NCI-H1105 (cell line): ENCODE data around the gene NPC1L1.
"Not testable (repeated sequence)": the region's sequence is repeated elsewhere in the genome, so short reads cannot be mapped to it uniquely, and the experiment has no call there.

Source experiments
- DNase-seq: peaks from one replicate; lab custom pipeline; 2025; lab: John Stamatoyannopoulos, UW

The NPC1L1 gene

DNA sequence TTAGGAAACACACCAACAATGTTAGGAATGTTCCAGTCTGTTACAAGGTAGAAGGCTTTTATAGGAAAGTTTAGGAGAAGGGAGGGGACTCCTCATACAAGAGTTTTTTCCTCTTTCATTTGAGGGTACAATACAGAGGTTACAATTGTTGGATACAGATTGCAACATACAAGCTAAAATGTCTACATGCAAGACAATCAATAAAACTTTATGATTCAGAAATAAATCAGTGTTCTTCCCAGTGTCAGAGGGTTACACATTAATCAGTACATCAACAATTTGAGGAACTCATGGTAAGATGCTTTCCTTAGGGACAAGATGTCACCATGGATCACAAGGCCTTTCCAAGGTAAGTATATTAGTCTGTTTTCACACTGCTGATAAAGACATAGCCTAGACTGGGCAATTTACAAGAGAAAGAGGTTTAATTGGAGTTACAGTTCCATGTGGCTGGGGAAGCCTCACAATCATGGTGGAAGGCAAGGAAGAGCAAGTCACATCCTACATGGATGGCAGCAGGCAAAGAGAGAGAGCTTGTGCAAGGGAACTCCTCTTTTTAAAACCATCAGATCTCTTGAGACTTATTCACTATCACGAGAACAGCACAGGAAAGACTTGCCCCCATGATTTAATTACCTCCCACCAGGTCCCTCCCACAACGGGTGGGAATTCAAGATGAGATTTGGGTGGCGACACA lies 34.4 kb downstream of the NPC1L1 start:
- DNase-seq: not testable (repeated sequence)

DNA sequence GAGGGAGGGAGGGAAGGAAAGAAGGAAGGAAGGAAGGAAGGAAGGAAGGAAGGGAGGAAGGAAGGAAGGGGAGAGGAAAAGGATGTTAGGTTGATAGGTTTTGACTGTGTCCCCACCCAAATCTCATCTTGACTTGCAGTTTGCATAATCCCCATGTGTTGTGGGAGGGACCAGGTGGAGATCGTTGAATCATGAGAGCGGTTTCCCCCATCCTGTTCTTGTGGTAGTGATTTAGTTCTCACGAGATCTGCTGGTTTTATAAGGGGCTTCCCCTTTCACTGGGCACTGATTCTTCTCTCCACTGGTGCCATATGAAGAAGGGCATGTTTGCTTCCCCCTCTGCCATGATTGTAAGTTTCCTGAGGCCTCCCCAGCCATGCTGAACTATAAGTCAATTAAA lies 35.5 kb downstream of the NPC1L1 start:
- no peak for DNase-seq

DNA sequence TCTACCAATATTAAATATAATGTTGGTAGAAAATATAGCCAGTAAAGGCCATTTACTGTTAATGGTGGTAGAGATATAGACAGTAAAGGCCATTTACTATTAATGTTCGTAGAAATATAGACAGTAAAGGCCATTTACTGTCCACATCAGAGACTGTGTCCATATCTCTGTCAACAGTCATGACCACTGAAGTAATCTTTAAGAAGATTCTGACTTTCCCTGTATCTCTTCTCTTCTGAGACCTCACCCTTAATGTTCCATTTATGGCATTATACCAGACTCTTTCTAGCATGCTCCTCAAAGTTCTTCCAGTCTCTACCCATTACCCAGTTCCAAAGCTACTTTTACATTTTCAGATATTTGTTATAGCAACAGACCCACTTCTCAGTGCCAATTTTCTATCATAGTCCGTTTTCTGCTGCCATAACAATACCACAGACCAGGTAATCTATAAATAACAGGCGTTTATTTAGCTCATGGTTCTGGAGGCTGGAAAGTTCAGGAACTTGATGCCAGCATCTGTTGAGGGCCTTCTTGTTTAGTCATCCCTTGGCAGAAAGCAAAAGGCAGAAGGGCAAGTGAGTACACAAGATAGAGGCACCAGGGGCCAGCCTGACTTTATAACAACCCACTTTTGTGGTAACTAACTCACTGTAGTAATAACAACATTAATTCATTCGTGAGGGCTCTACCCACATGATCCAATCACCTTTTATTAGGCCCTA lies 42.7 kb downstream of the NPC1L1 start:
- DNase-seq: no peak

DNA sequence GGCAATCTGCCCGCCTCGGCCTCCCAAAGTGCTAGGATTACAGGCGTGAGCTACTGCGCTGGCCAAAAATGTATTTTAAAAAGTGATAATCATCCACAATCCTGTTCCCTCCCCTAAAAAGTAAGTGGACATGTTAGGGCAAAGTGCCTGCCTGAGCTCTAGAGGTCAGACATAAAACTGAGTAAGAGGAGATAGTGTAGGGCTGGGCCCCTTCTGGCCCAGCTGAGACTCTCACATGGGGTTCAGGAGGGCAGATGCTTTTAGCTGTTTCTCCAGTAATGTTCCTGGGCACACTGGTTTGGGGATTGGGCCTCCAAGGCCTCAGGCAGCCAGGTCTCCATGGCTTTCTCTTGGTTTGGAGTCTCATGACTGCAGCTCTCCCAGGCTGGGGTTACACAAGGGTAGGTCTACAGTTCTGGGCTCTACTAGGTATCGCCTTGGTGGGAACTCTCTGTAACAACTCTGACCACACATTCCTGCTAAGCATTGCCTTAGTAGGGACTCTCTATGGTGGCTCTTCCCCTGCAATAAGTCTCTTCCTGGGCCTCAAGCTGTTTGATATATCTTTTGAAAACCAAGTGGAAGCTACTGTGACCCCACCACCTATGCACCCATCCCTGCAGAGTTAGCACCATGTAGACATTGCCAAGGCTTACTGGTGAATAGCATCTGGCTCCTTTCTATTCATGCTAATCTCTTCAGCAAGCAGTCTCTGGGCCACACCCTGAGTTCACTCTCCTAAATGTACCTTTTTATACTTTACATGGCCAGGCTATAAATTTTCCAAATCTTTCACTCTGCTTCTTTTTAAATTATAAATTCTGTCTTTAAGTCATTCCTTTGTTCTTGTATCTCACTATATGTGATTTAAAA lies 43.7 kb downstream of the NPC1L1 start:
- DNase-seq: no peak

DNA sequence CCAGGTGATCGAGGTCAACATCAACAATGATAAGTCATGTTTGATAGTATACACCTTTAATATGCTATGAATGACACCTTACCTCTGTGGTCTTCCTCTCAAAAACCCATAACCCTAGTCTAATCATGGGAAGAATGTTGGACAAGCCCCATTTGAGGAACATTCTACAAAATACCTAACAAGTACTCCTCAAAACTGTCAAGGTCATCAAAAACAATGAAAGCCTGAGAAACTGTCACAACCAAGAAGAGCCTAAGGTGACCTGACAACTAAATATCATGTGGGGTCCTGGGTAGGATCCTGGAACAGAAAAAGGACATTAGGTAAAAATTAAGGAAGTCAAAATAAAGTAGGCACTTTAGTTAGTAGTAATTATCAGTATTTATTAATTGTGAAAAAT lies 44.7 kb downstream of the NPC1L1 start:
- no peak for DNase-seq

DNA sequence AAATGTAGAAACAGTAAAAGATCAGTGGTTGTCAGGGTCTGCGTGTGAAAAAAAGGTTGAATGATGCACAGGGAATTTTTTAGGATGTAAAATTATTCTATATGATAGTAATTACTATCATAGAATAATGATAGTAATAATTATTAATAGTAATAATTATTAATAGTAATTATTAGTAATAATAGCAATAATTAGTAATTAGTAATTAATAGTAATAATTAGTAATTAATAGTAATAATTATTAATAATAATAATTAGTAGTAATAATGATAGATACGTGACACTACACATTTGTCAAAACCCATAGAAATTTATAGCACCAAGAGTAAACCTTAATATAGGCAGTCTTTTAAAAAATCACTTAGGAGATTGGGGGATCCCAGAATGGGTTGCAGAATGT lies 46.2 kb downstream of the NPC1L1 start:
- no peak for DNase-seq

DNA sequence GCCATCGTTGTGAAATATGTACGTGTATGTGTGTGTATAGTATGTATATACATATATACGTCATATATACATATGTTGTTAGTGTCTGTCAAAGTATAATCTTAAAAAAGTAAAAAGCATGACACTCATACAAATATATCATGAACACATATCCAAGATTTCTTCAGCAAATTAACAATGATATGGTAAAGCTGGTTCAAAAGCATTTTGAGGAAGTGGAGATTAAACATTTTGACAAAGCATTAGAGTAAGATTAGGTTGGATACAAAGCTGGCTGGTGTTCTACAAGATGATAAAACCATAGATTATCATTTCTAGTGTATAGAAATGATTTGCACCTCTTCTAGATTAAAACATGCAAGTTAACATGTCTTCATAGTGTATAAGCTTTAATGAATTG lies 49.9 kb downstream of the NPC1L1 start:
- DNase-seq: no peak

DNA sequence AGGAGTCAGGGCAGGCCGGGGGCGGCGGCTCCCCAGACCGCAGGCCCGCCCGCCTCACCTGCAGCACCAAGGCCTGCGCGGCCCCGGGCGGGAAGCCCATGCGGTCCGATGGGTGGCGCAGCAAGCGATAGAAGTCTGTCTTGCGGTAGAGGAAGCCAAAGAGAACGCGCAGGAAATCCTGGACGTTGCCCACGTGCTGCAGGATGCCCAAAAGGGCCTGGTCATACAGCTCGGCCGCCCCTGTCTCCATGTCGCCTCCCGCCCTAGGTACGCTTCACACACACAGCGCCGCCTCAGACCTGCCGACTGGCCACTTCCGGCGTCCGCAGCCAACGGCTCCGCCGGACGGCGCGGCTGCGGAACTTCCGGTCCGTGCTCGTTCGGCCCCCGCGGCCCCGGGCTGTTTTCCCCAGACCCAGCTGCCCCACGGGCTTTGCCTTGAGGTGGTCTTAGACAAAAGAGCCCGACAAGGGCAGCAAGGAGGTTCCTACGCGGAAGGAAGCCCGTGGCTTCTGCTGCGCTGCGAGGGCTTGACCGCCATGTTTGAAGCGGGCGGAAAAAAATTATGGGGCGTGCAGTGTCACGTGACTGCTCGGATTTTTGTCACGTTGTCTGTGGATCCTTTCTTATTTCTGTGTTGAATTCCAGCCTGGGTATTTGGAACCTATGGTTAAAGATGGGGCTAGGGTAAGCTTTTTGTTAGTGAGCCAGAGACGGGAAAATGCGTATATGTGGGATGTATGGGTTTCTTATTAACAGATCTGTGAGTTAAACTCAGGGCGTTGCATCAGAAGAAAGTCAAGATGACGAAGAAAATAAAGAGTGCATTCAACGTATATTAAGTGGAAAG lies 50.6 kb downstream of the NPC1L1 start, which contains the start of gene NUDCD3:
TSS of gene NUDCD3 (minus strand) at position 308 of the 850 bp plus-strand sequence. CDS start at position 250, 58 bp downstream.
- DNase-seq: peak; percentile 83

DNA sequence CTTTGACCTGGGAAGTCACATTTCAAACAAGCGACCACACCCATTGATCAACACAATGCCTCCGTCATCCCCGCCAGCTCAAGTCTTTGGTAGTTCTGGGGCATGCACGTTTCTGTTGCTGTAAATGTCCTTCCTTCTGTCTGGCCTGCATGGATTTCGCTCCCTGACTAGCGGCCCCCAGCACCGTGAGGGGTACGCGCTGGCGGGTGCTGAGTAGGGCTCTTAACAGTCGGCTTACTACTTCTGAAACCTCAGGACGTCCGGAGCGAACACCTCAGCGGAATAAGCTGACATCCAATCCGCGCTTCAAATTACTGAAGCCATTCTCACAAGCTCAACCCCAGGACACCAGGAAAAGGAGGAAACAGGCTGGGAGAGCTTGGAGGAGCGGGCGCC lies 51.2 kb downstream of the NPC1L1 start:
- DNase-seq: no peak

DNA sequence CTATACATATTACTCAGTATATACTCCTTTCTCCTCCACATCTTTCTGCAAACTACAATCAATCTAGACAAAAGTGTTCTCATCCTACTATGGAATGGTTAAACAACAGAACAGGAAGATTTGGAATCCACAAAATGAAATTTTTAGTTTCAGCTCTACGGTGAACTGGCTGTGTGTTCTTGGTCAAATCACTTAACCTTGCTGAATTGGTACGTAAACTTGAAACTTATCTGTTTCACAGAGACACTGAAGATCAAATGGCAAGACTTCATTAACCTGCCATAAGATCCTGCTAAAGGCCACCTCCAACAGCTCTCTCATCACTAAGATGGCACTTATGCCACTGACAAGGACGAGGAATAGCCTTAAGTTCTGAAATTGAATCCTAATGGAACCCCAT lies 52.2 kb downstream of the NPC1L1 start:
- no peak for DNase-seq

DNA sequence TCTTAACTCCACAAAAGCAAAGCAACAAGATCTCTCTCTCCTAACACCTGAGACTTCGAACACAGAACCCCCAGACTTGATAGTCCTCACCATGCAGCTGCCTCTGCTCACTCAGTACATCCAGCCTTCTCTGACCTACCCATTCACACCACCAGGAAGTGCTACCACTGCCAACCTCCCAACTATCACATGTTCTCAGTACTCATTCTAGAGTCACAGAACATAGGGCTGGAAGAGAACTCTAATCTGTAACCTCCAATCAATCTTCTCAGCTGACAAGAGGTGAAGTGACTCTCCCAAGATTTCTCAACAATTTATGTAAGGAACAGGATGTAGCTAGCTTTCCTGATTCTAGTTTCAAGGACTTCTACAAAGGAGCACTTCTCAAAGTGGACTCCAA lies 54.4 kb downstream of the NPC1L1 start:
- no peak for DNase-seq

DNA sequence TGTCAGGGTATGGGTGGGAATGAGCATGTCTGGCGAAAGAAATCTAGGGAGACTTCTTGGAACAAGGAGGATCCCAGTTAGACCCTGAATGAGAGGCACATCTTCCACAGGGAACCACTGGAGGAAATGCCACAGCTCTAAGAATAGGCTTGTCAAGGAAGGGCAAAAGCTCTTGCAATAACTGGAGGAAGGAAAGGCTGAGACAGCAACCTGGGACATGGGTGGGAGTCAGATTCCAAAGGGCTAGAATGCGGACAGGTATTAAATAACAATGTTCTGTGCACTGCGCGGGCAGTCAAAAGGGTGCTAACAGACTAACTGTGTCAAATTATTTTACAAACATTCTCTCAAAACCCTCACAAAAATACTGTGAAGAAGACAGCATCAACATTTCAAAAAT lies 55.1 kb downstream of the NPC1L1 start:
- no peak for DNase-seq

DNA sequence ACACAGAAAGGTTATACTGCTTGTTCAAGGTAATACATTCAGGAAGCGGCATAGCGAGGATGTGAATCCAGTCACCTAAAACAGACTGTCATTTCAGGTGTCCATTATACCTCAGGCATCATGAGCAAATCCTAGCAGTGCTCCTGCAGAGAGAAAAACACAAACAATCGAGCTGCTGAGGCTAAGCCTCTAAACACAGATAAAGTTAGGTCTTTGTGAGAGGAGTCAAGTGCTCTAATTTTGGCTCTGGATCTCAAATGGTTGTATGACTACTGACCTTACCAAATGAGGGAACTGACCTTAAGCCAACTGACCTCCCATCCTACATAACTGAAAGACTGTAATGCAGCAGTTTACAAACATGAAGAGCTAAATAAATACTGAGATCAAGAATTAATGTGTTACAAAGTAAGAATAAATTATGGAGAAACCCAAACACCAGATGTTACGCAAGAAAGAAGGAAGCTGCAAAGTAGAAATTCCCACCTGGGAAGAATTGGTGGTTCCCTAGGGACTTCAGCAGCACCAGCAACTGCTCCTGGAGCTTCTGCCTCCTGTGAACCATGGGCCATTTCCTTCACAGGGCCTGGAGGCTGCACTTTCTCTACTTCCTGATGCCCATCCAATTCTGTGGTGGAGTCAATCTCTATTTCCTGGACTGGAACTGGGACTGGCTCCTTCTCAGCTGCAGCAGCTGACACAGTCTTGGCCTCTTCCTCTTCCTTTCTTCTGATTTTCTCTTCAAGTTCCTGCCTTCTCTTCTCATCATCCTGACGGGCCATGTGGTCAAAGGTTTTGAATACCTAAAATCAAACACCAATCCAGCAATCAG lies 56.4 kb downstream of the NPC1L1 start:
- DNase-seq: no peak

DNA sequence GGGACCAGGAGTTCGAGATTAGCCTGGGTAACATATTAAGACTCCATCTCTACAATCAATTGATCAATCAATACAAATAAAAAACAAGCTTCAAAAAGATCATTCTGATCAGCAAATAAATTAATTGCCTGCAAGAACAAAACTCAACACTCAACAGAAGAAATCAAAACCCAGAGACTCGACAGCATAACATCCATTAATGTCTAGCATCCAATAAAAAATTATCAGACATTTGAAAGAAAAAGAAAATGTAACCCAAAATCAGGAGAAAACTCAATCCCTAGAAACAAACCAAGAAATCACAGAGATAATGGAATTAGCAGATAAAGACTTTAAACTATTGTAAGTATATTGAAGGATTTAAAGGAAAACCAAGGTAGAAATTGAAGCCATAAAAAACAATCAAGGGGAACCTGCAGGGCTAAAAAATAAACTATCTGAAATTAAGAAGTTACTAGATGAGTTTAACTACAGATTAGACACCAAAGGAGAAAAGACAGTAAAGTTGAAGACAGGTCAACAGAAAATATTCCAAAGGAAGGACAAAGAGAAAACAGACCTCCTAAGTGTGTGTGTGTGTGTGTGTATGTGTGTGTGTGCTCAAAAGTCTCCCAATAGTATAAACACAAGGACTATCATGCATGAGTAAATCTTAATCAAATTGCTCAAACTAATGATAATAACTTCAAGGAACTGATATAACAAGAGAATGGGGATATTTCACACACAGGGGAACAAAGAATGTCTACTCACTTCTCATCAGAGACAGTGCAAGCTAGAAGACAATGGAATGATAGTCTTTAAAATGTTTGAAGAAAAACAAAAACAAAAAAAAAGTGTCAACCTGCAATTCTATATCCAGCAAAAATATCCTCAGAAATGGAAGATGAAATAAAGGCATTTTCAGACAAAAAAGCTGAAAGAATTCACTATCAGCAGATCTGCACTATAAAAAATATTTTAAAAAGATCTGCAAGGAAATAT lies 58.3 kb downstream of the NPC1L1 start:
- DNase-seq: no peak

DNA sequence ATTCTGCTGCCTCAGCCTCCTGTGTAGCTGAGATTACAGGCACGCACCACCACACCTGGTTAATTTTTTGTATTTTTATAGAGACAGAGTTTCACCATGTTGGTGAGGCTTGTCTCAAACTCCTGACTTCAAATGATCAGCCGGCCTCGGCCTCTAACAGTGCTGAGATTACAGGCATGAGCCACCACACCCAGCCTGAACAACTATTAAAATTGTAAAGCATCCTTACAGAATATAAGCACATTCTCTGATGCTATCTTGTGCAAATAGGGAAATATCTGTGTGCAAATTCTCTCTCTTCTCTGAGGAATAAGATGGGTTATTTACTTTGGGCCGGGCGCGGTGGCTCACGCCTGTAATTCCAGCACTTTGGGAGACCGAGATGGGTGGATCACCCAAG lies 63.2 kb downstream of the NPC1L1 start:
- DNase-seq: no peak

DNA sequence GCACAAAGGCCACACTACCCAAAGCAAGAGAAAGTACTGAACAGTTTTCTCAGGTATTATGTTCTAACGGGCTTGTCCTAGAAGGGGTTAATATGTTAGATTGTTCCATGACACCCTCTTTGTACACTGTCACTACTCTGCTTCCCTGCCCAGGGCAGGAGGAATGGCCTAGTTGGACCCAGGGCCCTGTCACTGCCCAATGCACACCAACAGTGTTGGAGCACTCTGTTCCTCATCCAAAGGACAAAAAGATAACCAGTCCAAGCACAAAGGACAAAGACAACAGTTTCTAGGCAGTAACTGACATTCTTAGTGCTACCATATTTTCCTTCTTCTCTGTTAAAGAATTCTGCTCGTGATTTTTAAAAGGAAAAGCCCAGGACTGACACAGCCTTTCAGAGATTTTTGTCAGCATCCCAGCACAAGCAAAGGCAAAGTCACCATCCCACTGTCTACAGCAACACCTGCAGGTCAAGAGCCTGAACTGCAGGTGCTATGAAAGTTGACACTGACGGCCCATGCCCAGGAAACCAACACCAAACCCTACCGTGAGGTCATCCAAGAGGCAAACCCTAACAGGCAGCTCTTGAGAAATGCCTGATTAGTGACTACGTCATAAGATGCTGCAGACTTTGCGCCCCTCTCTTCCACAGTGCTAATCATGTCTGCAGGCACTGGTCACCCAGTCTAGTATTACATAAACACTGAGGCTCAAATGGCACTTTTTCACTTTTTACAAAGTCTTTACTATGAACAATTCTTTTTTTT lies 63.9 kb downstream of the NPC1L1 start:
- peak; percentile 46 for DNase-seq

DNA sequence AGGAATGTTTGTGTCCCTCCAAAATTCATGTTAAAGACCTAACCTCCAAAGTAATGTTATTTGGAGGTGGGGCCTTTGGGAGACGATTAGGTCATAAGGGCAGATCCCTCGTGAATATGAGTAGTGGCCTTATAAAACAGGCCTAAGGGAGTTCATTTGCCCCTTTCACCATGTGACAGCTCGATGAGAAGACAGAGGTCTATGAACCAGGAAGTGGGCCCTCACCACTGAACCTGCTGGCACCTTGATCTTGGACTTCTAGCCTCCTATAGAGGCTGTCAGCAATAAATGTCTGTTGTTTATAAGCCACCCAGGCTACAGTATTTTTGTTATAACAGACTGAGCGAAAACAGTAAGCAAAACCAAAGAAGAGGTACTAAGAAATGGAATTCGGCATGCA lies 64.8 kb downstream of the NPC1L1 start:
- DNase-seq: no peak

DNA sequence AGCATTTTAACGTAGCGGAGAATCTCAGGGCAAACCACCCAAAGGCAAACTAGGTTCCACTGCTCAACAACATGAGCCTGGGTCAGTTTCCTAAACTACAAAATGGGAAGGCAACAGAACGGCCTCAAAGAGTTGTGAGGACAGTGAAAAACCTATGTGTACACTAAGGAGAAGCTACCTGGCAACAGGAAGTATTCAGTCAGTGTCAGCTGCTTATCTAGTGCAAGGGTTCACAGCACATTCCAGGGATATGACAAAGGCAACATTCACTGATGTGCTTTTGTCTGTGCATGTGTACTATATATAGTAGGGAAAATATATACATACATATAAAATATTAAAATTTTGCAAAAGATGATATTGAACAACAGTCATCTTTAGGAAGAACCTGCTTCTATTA lies 67.8 kb downstream of the NPC1L1 start:
- DNase-seq: no peak

DNA sequence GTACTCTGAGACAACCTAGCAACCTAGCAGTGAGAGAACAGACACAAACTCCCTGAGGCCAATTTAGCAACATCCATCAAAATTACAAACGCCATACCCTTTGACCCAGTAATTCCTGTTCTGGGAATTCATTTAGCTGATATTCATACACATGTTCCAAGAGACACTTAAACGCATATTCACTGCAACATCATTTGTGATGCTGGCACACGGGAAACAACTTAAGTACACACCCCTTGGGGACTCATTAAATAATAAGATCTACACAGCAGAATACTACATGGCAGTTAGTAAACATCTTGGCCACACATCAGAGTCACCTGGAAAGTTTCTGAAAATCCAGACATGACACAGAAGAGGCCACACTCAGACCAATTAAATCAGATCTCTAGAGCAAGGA lies 68.3 kb downstream of the NPC1L1 start:
- no peak for DNase-seq
